T-helper 1 cell treated with Interleukin-12 subunit alpha and Interleukin-12 subunit beta and Interleukin-4 antibody, amounts not matched to agents 30 μg/mL and 1 μg/mL, for 36 hours (primary cell): ENCODE data around the gene FREM2.

Source experiments
- H3K27ac Mint-ChIP-seq: one replicate; pipeline ENCODE4 v1.8.0; 2021; ENCODE audit warnings: mild to moderate bottlenecking, mixed read lengths
- H3K27me3 Mint-ChIP-seq: one replicate; pipeline ENCODE4 v1.8.0; 2021; ENCODE audit warnings: low read depth, mixed read lengths
- H3K36me3 Mint-ChIP-seq: one replicate; pipeline ENCODE4 v1.8.0; 2021; ENCODE audit warnings: low read depth, mixed read lengths
- H3K4me1 Mint-ChIP-seq: one replicate; pipeline ENCODE4 v1.8.0; 2021; ENCODE audit warnings: low read depth, mixed read lengths
- H3K4me3 Mint-ChIP-seq: one replicate; pipeline ENCODE4 v1.8.0; 2021; ENCODE audit warnings: mild to moderate bottlenecking, moderate library complexity, mixed read lengths
- H3K9me3 Mint-ChIP-seq: one replicate; pipeline ENCODE4 v1.8.0; 2021; ENCODE audit warnings: mixed read lengths

FREM2 gene

GRCh38 chr13:38902551-38902950 lies 215.7 kb downstream of the FREM2 start:
- no peaks in the 10 kb centered on the region for H3K4me1 Mint-ChIP-seq
- no peaks in the 10 kb centered on the region for H3K9me3 Mint-ChIP-seq
- no peak overlapping the region for H3K27ac Mint-ChIP-seq
- no peak overlapping the region for H3K4me3 Mint-ChIP-seq
- H3K36me3 Mint-ChIP-seq: no peaks in the 10 kb centered on the region
- H3K27me3 Mint-ChIP-seq: peaks cover 5% of the 10 kb centered on the region

- H3K4me3 Mint-ChIP-seq: no peak overlapping the region
- H3K4me1 Mint-ChIP-seq: no peaks in the 10 kb centered on the region
- H3K27me3 Mint-ChIP-seq: peaks cover 5% of the 10 kb centered on the region
These were observed 218.2 kb downstream of the FREM2 start for GRCh38 chr13:38905081-38905480.

GRCh38 chr13:38905861-38906260 lies 219.0 kb downstream of the FREM2 start:
- H3K27ac Mint-ChIP-seq: no peak overlapping the region
- H3K36me3 Mint-ChIP-seq: no peaks in the 10 kb centered on the region
- no peaks in the 10 kb centered on the region for H3K4me1 Mint-ChIP-seq
- H3K4me3 Mint-ChIP-seq: no peak overlapping the region
- no peaks in the 10 kb centered on the region for H3K9me3 Mint-ChIP-seq
- peaks cover 12% of the 10 kb centered on the region for H3K27me3 Mint-ChIP-seq

More at GRCh38 chr13:38905081-38905480, 218.2 kb downstream of the FREM2 start:
- Mint-ChIP-seq H3K27ac (no peak overlapping the region), H3K9me3 (no peaks in the 10 kb centered on the region), H3K36me3 (no peaks in the 10 kb centered on the region)

- Mint-ChIP-seq H3K9me3 (no peaks in the 10 kb centered on the region), H3K4me3 (no peak overlapping the region), H3K4me1 (no peaks in the 10 kb centered on the region), H3K36me3 (no peaks in the 10 kb centered on the region), H3K27ac (no peak overlapping the region), H3K27me3 (peaks cover 12% of the 10 kb centered on the region)
These were observed 221.7 kb downstream of the FREM2 start for GRCh38 chr13:38908574-38908973.

GRCh38 chr13:38914070-38914469 lies 227.2 kb downstream of the FREM2 start:
- Mint-ChIP-seq H3K27ac (no peak overlapping the region), H3K27me3 (peaks cover 8% of the 10 kb centered on the region), H3K36me3 (no peaks in the 10 kb centered on the region), H3K4me3 (no peak overlapping the region), H3K4me1 (no peaks in the 10 kb centered on the region), H3K9me3 (no peaks in the 10 kb centered on the region)

- H3K27me3 Mint-ChIP-seq: peaks cover 13% of the 10 kb centered on the region
- H3K27ac Mint-ChIP-seq: no peak overlapping the region
- no peaks in the 10 kb centered on the region for H3K4me1 Mint-ChIP-seq
- no peaks in the 10 kb centered on the region for H3K36me3 Mint-ChIP-seq
- H3K9me3 Mint-ChIP-seq: no peaks in the 10 kb centered on the region
- no peak overlapping the region for H3K4me3 Mint-ChIP-seq
These were observed 234.2 kb downstream of the FREM2 start for GRCh38 chr13:38921081-38921480.

- no peak overlapping the region for H3K27ac Mint-ChIP-seq
- no peak overlapping the region for H3K4me3 Mint-ChIP-seq
- no peaks in the 10 kb centered on the region for H3K36me3 Mint-ChIP-seq
- no peaks in the 10 kb centered on the region for H3K9me3 Mint-ChIP-seq
- peaks cover 13% of the 10 kb centered on the region for H3K27me3 Mint-ChIP-seq
- H3K4me1 Mint-ChIP-seq: no peaks in the 10 kb centered on the region
These were observed 235.3 kb downstream of the FREM2 start for GRCh38 chr13:38922170-38922569.

- Mint-ChIP-seq H3K36me3 (no peaks in the 10 kb centered on the region), H3K9me3 (no peaks in the 10 kb centered on the region), H3K27ac (no peak overlapping the region), H3K27me3 (no peaks in the 10 kb centered on the region), H3K4me3 (no peak overlapping the region), H3K4me1 (no peaks in the 10 kb centered on the region)
These were observed 246.9 kb downstream of the FREM2 start for GRCh38 chr13:38933786-38934185.
